Neuronal stem cell (in vitro differentiated cells): ENCODE data around the gene DAGLB.

ENCODE experiments used
- DNase-seq: peaks from one replicate; pipeline ENCODE4 v3.0.0-alpha.2; 2013; ENCODE audit warnings: low spot score
- H2AFZ ChIP-seq: one replicate; pipeline ENCODE4 v1.6.1; 2013; ENCODE audit warnings: mild to moderate bottlenecking, low read length, inconsistent platforms
- H2AK5ac ChIP-seq: 2 replicates; pipeline ENCODE4 v1.6.1; 2013; ENCODE audit warnings: low read depth, mild to moderate bottlenecking, inconsistent platforms, low read length, moderate library complexity, mixed read lengths
- H2BK120ac ChIP-seq: 2 replicates; pipeline ENCODE4 v1.6.1; 2013; ENCODE audit warnings: low read depth, mild to moderate bottlenecking, inconsistent platforms, low read length, moderate library complexity, mixed read lengths
- H2BK12ac ChIP-seq: one replicate; pipeline ENCODE4 v1.6.1; 2013; ENCODE audit warnings: low read length, inconsistent platforms
- H2BK15ac ChIP-seq: 2 replicates; pipeline ENCODE4 v1.6.1; 2013; ENCODE audit warnings: mild to moderate bottlenecking, low read length, inconsistent platforms, mixed read lengths
- H2BK5ac ChIP-seq: one replicate; pipeline ENCODE4 v1.6.1; 2013; ENCODE audit warnings: inconsistent platforms, mild to moderate bottlenecking, low read length, moderate library complexity
- H3K14ac ChIP-seq: one replicate; pipeline ENCODE4 v1.6.1; 2013; ENCODE audit warnings: low read length, inconsistent platforms
- H3K18ac ChIP-seq: 2 replicates; pipeline ENCODE4 v1.6.1; 2013; ENCODE audit warnings: low read length, inconsistent platforms
- H3K23ac ChIP-seq: 2 replicates; pipeline ENCODE4 v1.6.1; 2013; ENCODE audit warnings: low read depth, mild to moderate bottlenecking, mixed read lengths, low read length, inconsistent platforms; ENCODE audit not compliant: poor library complexity
- H3K27ac ChIP-seq: replicated peaks from 3 replicates; pipeline ENCODE4 v1.5.1; 2013; ENCODE audit warnings: low read length, inconsistent platforms
- H3K27me3 ChIP-seq, 3 experiments: 2 replicates each; pipeline ENCODE4 v1.6.1; 2013; ENCODE audit warnings: low read length in 3 of 3, mild to moderate bottlenecking in 2 of 3, inconsistent platforms in 1 of 3, low read depth in 1 of 3, mixed read lengths in 1 of 3, moderate library complexity in 1 of 3; ENCODE audit not compliant: control insufficient read depth in 3 of 3, insufficient read depth in 3 of 3
- H3K36me3 ChIP-seq, 2 donors: replicated peaks in 1 of 2; 2 replicates each; pipeline ENCODE4 v1.6.1; 2013; ENCODE audit warnings: low read length in 2 of 2; ENCODE audit not compliant: control insufficient read depth in 2 of 2, insufficient read depth in 2 of 2
- H3K4ac ChIP-seq: 2 replicates; pipeline ENCODE4 v1.6.1; 2013; ENCODE audit warnings: inconsistent platforms, mild to moderate bottlenecking, low read length, moderate library complexity
- H3K4me1 ChIP-seq, 2 donors: 1 replicate in 1 of 2; 2 replicates in 1 of 2; pipeline ENCODE4 v1.6.1; 2013; ENCODE audit warnings: low read length in 2 of 2, low read depth in 1 of 2; ENCODE audit not compliant: control insufficient read depth in 2 of 2, insufficient read depth in 1 of 2
- H3K4me2 ChIP-seq: one replicate; pipeline ENCODE4 v1.6.1; 2013; ENCODE audit warnings: mild to moderate bottlenecking, low read length, inconsistent platforms; ENCODE audit not compliant: insufficient read depth, poor library complexity, severe bottlenecking
- H3K4me3 ChIP-seq, 2 donors: 2 replicates each; pipeline ENCODE4 v1.5.1; 2013; ENCODE audit warnings: low read length in 2 of 2, mild to moderate bottlenecking in 2 of 2, inconsistent platforms in 1 of 2, moderate library complexity in 1 of 2
- H3K79me1 ChIP-seq: one replicate; pipeline ENCODE4 v1.6.1; 2013; ENCODE audit warnings: low read depth, mild to moderate bottlenecking, inconsistent platforms, low read length, moderate library complexity
- H3K9ac ChIP-seq: one replicate; pipeline ENCODE4 v1.6.1; 2013; ENCODE audit warnings: mild to moderate bottlenecking, low read depth, low read length, inconsistent platforms; ENCODE audit not compliant: poor library complexity
- H3K9me3 ChIP-seq, 2 donors: replicated peaks in 1 of 2; 2 replicates each; pipeline versions ENCODE3 to v1.6.1; 2013; ENCODE audit warnings: low read length in 2 of 2, mild to moderate bottlenecking in 2 of 2, inconsistent platforms in 1 of 2, low read depth in 1 of 2, mixed read lengths in 1 of 2, moderate library complexity in 1 of 2; ENCODE audit not compliant: control insufficient read depth in 2 of 2, insufficient read depth in 1 of 2
- H4K8ac ChIP-seq: one replicate; pipeline ENCODE4 v1.6.1; 2013; ENCODE audit warnings: low read depth, mild to moderate bottlenecking, inconsistent platforms, low read length, moderate library complexity
- H4K91ac ChIP-seq: one replicate; pipeline ENCODE4 v1.6.1; 2013; ENCODE audit warnings: low read length, low read depth, mild to moderate bottlenecking, inconsistent platforms; ENCODE audit not compliant: poor library complexity
- WGBS, 2 donors: extraction: QIAGEN DNeasy Blood & Tissue Kit; methylation state at CpG; one replicate each; pipeline ENCODE4 v1.1.7; 2013; ENCODE audit warnings: missing lambda C conversion rate in 2 of 2, mixed read lengths in 1 of 2; ENCODE audit not compliant: insufficient read length in 2 of 2, insufficient replicate concordance in 1 of 2; ENCODE audit errors: extremely low coverage in 2 of 2; 5-methylcytosine and 5-hydroxymethylcytosine counted together

DAGLB gene

DNA sequence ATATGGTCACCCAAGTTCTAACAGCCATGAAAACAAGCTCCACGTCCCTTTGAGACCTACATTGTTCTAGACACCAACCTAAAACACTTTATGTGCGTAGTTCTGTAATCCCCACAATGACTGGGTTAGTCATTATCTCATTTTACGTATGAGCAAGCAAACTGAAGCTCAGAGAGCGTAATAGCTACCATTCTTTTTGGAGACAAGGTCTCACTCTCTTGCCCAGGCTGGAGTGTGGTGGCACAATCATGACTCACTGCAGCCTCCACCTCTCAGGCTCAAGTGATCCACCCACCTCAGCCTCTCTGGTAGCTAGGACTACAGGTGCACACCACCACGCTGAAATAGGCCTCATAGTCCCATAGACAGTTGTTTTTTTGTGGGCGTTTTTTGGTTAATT, 10.5 kb downstream of the DAGLB start:
- Histone ChIP-seq H2AFZ (no peak overlapping the region), H3K27ac (no peak overlapping the region), H3K36me3 (peaks cover 14 to 50% of the 10 kb centered on the region in 2 donors), H3K4me3 (no peak overlapping the region), H4K91ac (no peak overlapping the region), H3K4ac (no peak overlapping the region), H3K23ac (no peak overlapping the region), H2BK5ac (no peak overlapping the region), H3K18ac (no peak overlapping the region), H2AK5ac (no peak overlapping the region), H3K79me1 (peaks cover 6% of the 10 kb centered on the region), H2BK15ac (no peak overlapping the region), H3K4me2 (no peak overlapping the region), H3K14ac (no peak overlapping the region), H2BK12ac (no peak overlapping the region), H3K27me3 (no peaks in the 10 kb centered on the region), H3K9ac (no peak overlapping the region), H3K9me3 (no peaks in the 10 kb centered on the region), H2BK120ac (no peak overlapping the region), H3K4me1 (no peaks in the 10 kb centered on the region), H4K8ac (no peak overlapping the region)
- DNase-seq: no peak
- no CpG with 5 or more reads among the region's 6 CpGs for WGBS, 2 donors

- no peak overlapping the region for H3K23ac ChIP-seq
- no CpG with 5 or more reads among the region's 10 CpGs for WGBS, 2 donors
- H3K4me3 ChIP-seq: no peak overlapping the region
- peak overlapping the region; percentile 29 for H3K27ac ChIP-seq
- no peaks in the 10 kb centered on the region for H3K9me3 ChIP-seq
- H4K91ac ChIP-seq: no peak overlapping the region
- no peak for DNase-seq
- H3K36me3 ChIP-seq: peaks cover 10 to 48% of the 10 kb centered on the region in 2 donors
- no peak overlapping the region for H3K14ac ChIP-seq
- H3K27me3 ChIP-seq: no peaks in the 10 kb centered on the region
- H3K79me1 ChIP-seq: peaks cover 4% of the 10 kb centered on the region
- no peak overlapping the region for H4K8ac ChIP-seq
- H3K18ac ChIP-seq: no peak overlapping the region
- H2AK5ac ChIP-seq: no peak overlapping the region
- H2BK12ac ChIP-seq: no peak overlapping the region
- no peak overlapping the region for H3K9ac ChIP-seq
- H2AFZ ChIP-seq: no peak overlapping the region
- H3K4me2 ChIP-seq: no peak overlapping the region
- H2BK120ac ChIP-seq: no peak overlapping the region
- H3K4me1 ChIP-seq: no peaks in the 10 kb centered on the region
- no peak overlapping the region for H2BK15ac ChIP-seq
- H3K4ac ChIP-seq: no peak overlapping the region
- H2BK5ac ChIP-seq: no peak overlapping the region
These were observed 11.4 kb downstream of the DAGLB start for GRCh38 chr7:6436385-6436685.

DNA sequence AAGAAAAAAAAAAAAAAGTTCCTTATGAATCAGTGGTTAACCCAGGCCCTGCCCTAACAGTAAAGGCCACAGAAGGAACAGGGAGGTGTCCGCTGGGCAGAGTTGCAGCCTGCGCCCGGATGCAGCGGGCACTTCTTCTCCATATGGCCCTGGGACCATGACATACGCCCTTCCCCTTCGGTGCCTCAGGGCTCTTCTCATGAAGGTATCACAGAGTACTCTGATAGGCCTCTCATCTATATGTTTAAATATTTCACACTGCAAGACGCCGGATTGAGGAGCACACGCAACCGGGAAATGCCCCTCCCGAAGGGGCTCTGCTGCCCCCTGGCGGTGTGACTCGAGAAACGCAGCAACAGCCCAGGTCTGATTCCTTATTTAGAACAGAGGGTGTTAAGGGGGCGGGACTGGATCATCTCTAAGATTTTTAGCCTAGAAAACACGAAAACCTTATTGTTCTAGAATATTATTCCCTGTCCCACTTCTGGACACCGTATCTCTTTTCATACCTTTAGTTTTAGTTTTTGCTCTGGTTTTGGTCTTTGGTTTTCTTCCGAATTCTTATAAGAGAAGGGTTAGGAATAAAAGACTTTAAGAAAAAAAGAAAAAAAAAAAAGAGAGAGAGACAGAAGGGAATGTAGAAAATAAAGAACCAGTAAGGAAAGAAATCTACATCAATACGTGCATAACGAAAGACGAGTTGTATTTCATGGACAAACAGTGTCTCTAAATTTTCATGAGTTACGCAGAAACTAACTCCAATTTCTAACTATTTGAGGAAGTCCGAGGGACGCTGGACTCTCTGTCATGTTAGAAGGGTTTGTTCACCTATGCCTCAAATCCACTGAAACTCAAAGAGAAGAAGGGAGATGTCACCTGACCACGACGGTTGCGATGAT, 12.0 kb downstream of the DAGLB start:
- Histone ChIP-seq H3K36me3 (peaks cover 10 to 53% of the 10 kb centered on the region in 2 donors), H4K91ac (no peak overlapping the region), H2BK5ac (no peak overlapping the region), H3K4ac (no peak overlapping the region), H3K27me3 (no peaks in the 10 kb centered on the region), H2BK120ac (no peak overlapping the region), H3K9me3 (no peaks in the 10 kb centered on the region), H3K14ac (no peak overlapping the region), H3K23ac (no peak overlapping the region), H2BK15ac (no peak overlapping the region), H4K8ac (no peak overlapping the region), H3K4me3 (no peak overlapping the region), H3K18ac (no peak overlapping the region), H2AK5ac (no peak overlapping the region), H3K4me2 (no peak overlapping the region), H3K4me1 (no peaks in the 10 kb centered on the region), H2BK12ac (no peak overlapping the region), H3K9ac (no peak overlapping the region), H3K27ac (peak overlapping the region; percentile 29), H3K79me1 (peaks cover 4% of the 10 kb centered on the region), H2AFZ (no peak overlapping the region)
- no CpG with 5 or more reads among the region's 27 CpGs for WGBS, 2 donors
- DNase-seq: peak; percentile 75

GRCh38 chr7:6433784-6434615, 13.8 kb downstream of the DAGLB start:
- no peak overlapping the region for H2AFZ ChIP-seq
- H3K27ac ChIP-seq: no peak overlapping the region
- no peak overlapping the region for H3K4me2 ChIP-seq
- H3K4me3 ChIP-seq: no peak overlapping the region
- no peak overlapping the region for H2AK5ac ChIP-seq
- H3K14ac ChIP-seq: no peak overlapping the region
- H2BK15ac ChIP-seq: no peak overlapping the region
- peaks cover 1% of the 10 kb centered on the region for H3K79me1 ChIP-seq
- no peaks in the 10 kb centered on the region for H3K4me1 ChIP-seq
- H3K27me3 ChIP-seq: no peaks in the 10 kb centered on the region
- no peak overlapping the region for H4K8ac ChIP-seq
- no peak overlapping the region for H3K9ac ChIP-seq
- H3K36me3 ChIP-seq: peaks cover 13 to 53% of the 10 kb centered on the region in 2 donors
- no peak overlapping the region for H3K4ac ChIP-seq
- WGBS, 2 donors: no CpG with 5 or more reads among the region's 17 CpGs
- H3K9me3 ChIP-seq: no peaks in the 10 kb centered on the region
- H4K91ac ChIP-seq: no peak overlapping the region
- H2BK5ac ChIP-seq: no peak overlapping the region
- no peak overlapping the region for H3K18ac ChIP-seq
- H2BK120ac ChIP-seq: no peak overlapping the region
- no peak overlapping the region for H2BK12ac ChIP-seq
- DNase-seq: no peak
- H3K23ac ChIP-seq: no peak overlapping the region
